Measurements from ENCODE around the gene COX6B1. TPM values are rescaled to one million over a fixed set of nuclear protein-coding genes. Genes with fewer than 3 reads are reported as not detected.

Gene COX6B1
- total RNA-seq, 4 donors from 2014 or later = 899 to 1,245 (median 976) TPM

DNA sequence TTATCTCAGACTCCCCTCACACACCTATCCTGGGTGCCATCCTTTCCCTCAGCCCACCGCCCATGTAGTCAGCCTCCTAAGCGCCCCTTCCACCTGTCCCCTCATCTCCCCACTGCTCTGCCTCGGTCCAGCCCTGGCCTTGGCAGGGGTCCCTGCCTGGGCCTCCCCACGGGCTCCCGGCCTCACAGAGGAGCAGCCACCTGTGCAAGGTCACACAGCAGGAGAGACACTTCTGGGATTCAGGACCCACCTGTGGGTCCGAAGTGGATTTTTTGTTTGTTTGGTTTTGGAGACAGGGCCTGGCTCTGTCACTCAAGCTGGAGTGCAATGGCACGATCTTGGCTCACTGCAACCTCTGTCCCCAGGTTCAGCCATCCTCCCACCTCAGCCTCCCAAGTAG is 17.5 kb downstream of the COX6B1 start:
- DNase-seq (no peak), ATAC-seq (no peak)
- peaks cover 0 to under 1% (median 0%) of the 10 kb centered on the region in 3 donors for H3K27me3 ChIP-seq
- H3K27ac ChIP-seq = peak overlapping the region in 1 of 4 donors; percentile 22
- peaks cover 0 to 7% of the 10 kb centered on the region in 2 donors for H3K36me3 ChIP-seq
- intact Hi-C loops (cut with DNase I; ENCODE audit: low total_unique reads) (no loop called here), in situ Hi-C loops (cut with MboI; ENCODE audit: low sequenced_read_pairs in 4 of 4) (no loop called here)
- TF ChIP-seq, protein P1, sequence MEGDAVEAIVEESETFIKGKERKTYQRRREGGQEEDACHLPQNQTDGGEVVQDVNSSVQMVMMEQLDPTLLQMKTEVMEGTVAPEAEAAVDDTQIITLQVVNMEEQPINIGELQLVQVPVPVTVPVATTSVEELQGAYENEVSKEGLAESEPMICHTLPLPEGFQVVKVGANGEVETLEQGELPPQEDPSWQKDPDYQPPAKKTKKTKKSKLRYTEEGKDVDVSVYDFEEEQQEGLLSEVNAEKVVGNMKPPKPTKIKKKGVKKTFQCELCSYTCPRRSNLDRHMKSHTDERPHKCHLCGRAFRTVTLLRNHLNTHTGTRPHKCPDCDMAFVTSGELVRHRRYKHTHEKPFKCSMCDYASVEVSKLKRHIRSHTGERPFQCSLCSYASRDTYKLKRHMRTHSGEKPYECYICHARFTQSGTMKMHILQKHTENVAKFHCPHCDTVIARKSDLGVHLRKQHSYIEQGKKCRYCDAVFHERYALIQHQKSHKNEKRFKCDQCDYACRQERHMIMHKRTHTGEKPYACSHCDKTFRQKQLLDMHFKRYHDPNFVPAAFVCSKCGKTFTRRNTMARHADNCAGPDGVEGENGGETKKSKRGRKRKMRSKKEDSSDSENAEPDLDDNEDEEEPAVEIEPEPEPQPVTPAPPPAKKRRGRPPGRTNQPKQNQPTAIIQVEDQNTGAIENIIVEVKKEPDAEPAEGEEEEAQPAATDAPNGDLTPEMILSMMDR (IDR thresholded peaks at IDR 0.05 in 4 of 5, conservative IDR thresholded peaks at IDR 0.05 in 1 of 5) = no peak
- TF ChIP-seq POLR2A (IDR thresholded peaks at IDR 0.05) = no peak
- no peaks in the 10 kb centered on the region for H3K9me3 ChIP-seq
- H3K4me1 ChIP-seq = no peaks in the 10 kb centered on the region
- H3K4me3 ChIP-seq = no peak overlapping the region

DNA sequence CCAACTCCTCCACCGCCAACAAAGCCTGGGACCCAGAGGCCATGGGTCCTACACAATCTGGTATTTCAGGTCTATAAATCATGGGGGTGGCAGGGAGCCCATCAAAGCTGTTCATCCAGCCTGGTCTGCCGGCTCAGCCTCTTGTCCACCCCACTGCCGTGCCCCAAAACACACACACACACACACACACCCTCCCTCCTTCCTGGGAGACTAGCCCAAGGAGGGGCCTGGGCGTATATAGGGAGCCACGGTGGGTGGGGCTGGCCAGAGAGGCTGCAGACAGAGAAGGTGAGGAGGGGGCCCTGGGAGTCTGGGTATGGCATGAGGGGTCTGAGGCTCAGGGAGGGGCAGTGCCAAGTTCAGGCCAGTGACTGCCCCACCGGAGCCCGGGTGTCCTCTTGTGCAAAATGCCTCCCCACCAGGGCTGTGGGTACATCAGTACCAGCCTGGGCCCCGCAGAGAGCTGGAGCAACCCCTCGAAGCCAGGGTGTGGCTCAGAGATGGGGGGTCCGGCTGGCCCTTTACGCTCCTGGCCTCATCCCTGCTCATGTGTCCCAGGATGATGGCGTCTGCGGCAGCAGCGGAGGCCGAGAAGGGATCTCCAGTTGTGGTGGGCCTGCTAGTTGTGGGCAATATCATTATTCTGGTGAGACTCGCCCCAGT is 18.3 kb downstream of the COX6B1 start, which contains the start of gene UPK1A:
TSS of gene UPK1A (plus strand) at position 267 of the 663 bp plus-strand sequence. CDS start at position 563, 296 bp downstream.
- intact Hi-C loops (cut with DNase I; ENCODE audit: low total_unique reads) = no loop called here
- peak within 1 kb of the TSS in 1 of 4 donors; percentile 22 for H3K27ac ChIP-seq
- H3K36me3 ChIP-seq = peaks cover 0 to 3% of the 10 kb centered on the region in 2 donors
- no peaks in the 10 kb centered on the region for H3K4me1 ChIP-seq
- no peak within 1 kb of the TSS for H3K4me3 ChIP-seq
- in situ Hi-C loops (cut with MboI; ENCODE audit: low sequenced_read_pairs in 4 of 4) = no loop called here
- H3K9me3 ChIP-seq = no peaks in the 10 kb centered on the region
- H3K27me3 ChIP-seq = peaks cover 0 to 4% (median 0%) of the 10 kb centered on the region in 3 donors
- ATAC-seq (no peak), DNase-seq (no peak)
- TF ChIP-seq POLR2A (IDR thresholded peaks at IDR 0.05) = no peak
- TF ChIP-seq, protein P1 (IDR thresholded peaks at IDR 0.05 in 4 of 5, conservative IDR thresholded peaks at IDR 0.05 in 1 of 5) = no peak

GRCh38 chr19:35669566-35669965 is 21.4 kb downstream of the COX6B1 start:
- H3K4me1 ChIP-seq = no peaks in the 10 kb centered on the region

DNA sequence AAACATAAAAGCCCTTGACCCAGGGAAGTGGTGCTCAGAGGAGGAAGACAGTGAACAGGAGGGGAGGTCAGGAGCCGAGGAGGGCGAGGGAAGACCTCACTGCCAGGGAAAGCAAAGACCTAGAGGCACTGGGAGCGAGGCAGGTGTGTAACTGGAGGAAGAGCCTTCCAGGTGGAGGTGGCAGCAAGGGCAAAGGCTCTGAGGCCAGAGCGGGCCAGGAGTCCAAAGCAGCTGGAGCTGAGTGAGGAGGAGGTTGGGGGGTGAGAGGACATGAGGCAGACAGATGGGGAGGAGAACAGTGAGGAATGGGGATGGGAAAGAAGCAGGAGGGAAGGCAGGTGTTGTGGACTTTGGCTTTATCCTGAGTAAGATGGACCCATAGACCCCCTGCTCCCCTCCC is 21.9 kb downstream of the COX6B1 start:
- Histone ChIP-seq H3K4me3 (no peak overlapping the region), H3K27me3 (peaks cover 20 to 27% (median 26%) of the 10 kb centered on the region in 3 donors), H3K4me1 (no peaks in the 10 kb centered on the region), H3K9me3 (no peaks in the 10 kb centered on the region), H3K36me3 (no peaks in the 10 kb centered on the region), H3K27ac (no peak overlapping the region)
- DNase-seq = no peak
- TF ChIP-seq, protein P1 (IDR thresholded peaks at IDR 0.05 in 4 of 5, conservative IDR thresholded peaks at IDR 0.05 in 1 of 5) = no peak
- no peak for TF ChIP-seq POLR2A (IDR thresholded peaks at IDR 0.05)
- no peak for ATAC-seq
- in situ Hi-C loops (cut with MboI; ENCODE audit: low sequenced_read_pairs in 4 of 4) = no loop called here
- intact Hi-C loops (cut with DNase I; ENCODE audit: low total_unique reads) = no loop called here

More at GRCh38 chr19:35669566-35669965, 21.4 kb downstream of the COX6B1 start:
- Histone ChIP-seq H3K9me3 (no peaks in the 10 kb centered on the region), H3K36me3 (no peaks in the 10 kb centered on the region), H3K27me3 (peaks cover 20 to 26% (median 26%) of the 10 kb centered on the region in 3 donors), H3K4me3 (no peak overlapping the region), H3K27ac (no peak overlapping the region)
- ATAC-seq = no peak
- no peak for DNase-seq
- intact Hi-C loops (cut with DNase I; ENCODE audit: low total_unique reads) = no loop called here
- in situ Hi-C loops (cut with MboI; ENCODE audit: low sequenced_read_pairs in 4 of 4) = no loop called here
- TF ChIP-seq POLR2A (IDR thresholded peaks at IDR 0.05) = no peak
- TF ChIP-seq, protein P1 (IDR thresholded peaks at IDR 0.05 in 4 of 5, conservative IDR thresholded peaks at IDR 0.05 in 1 of 5) = no peak

All from gastrocnemius medialis (tissue), 4 donors.